OCI-LY7 (cell line): ENCODE measurements around the gene LIN7A. TPM values are rescaled to one million over a fixed set of nuclear protein-coding genes. Genes with fewer than 3 reads are reported as not detected.

ENCODE experiments used
- BruUV-seq: library from RNA; stranded (reverse); fragments of 400-500 nt; replicated peaks from 2 replicates; lab custom pipeline; 2021; lab: Mats Ljungman, UMichigan
- CTCF ChIA-PET: fragments of 300-600 bp; sonication (Branson Sonifier 250); formaldehyde crosslinking; loops from one replicate; lab custom pipeline; 2022; ENCODE audit warnings: antibody characterized with exemption; ENCODE audit not compliant: unreplicated experiment; lab: Charles Lee
- POLR2A ChIA-PET: fragments of 300-600 bp; sonication (Branson Sonifier 250); formaldehyde crosslinking; loops from one replicate; lab custom pipeline; 2022; ENCODE audit warnings: antibody characterized with exemption; lab: Charles Lee
- DNase-seq: peaks from one replicate; pipeline ENCODE4 v3.0.0-alpha.2; 2015; ENCODE audit warnings: low spot score
- H2AFZ ChIP-seq: fragments of 200-600 bp; sonication (generic), shearing (Covaris generic); 2 replicates; pipeline ENCODE4 v1.6.1; 2014; ENCODE audit warnings: mild to moderate bottlenecking, antibody characterized with exemption, low read length, moderate library complexity
- H3K27ac ChIP-seq: fragments of 200-600 bp; sonication (generic); 2 replicates; pipeline ENCODE4 v1.5.1; 2014; ENCODE audit warnings: mixed run types, low read depth, mild to moderate bottlenecking, moderate library complexity, low read length, inconsistent platforms; ENCODE audit not compliant: poor library complexity, severe bottlenecking
- H3K36me3 ChIP-seq: fragments of 200-600 bp; sonication (generic); 2 replicates; pipeline ENCODE4 v1.6.1; 2014; ENCODE audit warnings: mild to moderate bottlenecking, antibody characterized with exemption, low read length, moderate library complexity, mixed read lengths; ENCODE audit not compliant: insufficient read depth
- H3K4me1 ChIP-seq: fragments of 200-600 bp; sonication (generic); 2 replicates; pipeline ENCODE4 v1.5.1; 2014; ENCODE audit warnings: mild to moderate bottlenecking, low read length; ENCODE audit not compliant: insufficient read depth, poor library complexity, severe bottlenecking
- H3K4me2 ChIP-seq: fragments of 200-600 bp; sonication (generic); 2 replicates; pipeline ENCODE4 v1.6.1; 2014; ENCODE audit warnings: mild to moderate bottlenecking, low read length
- H3K4me3 ChIP-seq: fragments of 200-600 bp; sonication (generic); 2 replicates; pipeline ENCODE4 v1.5.1; 2014; ENCODE audit warnings: mild to moderate bottlenecking, low read depth, low read length; ENCODE audit not compliant: poor library complexity, severe bottlenecking
- H3K79me2 ChIP-seq: fragments of 200-600 bp; sonication (generic); 2 replicates; pipeline ENCODE4 v1.6.1; 2016; ENCODE audit warnings: low read depth, mild to moderate bottlenecking, low read length, moderate library complexity, mixed read lengths; ENCODE audit not compliant: insufficient read depth
- H3K9me2 ChIP-seq: fragments of 200-600 bp; sonication (generic); 2 replicates; pipeline ENCODE4 v1.6.1; 2016; ENCODE audit warnings: mild to moderate bottlenecking, low read length, mixed read lengths; ENCODE audit not compliant: insufficient read depth
- H3K9me3 ChIP-seq: fragments of 200-600 bp; sonication (generic); 2 replicates; pipeline ENCODE4 v1.6.1; 2014; ENCODE audit warnings: mild to moderate bottlenecking, mixed run types, low read length, mixed read lengths
- H4K20me1 ChIP-seq: fragments of 200-600 bp; sonication (generic); 2 replicates; pipeline ENCODE4 v1.6.1; 2014; ENCODE audit warnings: mild to moderate bottlenecking, antibody characterized with exemption, low read length, moderate library complexity, mixed read lengths; ENCODE audit not compliant: insufficient read depth
- CTCF ChIP-seq: fragments of 200-600 bp; sonication (generic); conservative IDR thresholded peaks from 2 replicates; pipeline ENCODE4 v1.5.1; 2014; ENCODE audit warnings: mild to moderate bottlenecking, antibody characterized with exemption, low read length, moderate library complexity, mixed read lengths
- EZH2phosphoT487 ChIP-seq: fragments of 200-600 bp; sonication (generic); IDR thresholded peaks from 2 replicates; pipeline ENCODE4 v1.6.1; 2018; ENCODE audit warnings: low read depth, borderline replicate concordance, mild to moderate bottlenecking, mixed run types, antibody characterized with exemption, low read length, moderate library complexity, mixed read lengths
- intact Hi-C: fragments of 100-400 bp; cut with micrococcal nuclease; formaldehyde crosslinking; loops from one replicate; pipeline ENCODE4 v1.10.0; 2022; ENCODE audit not compliant: unreplicated experiment
- total RNA-seq, 2 experiments: library from RNA; depleted of rRNA in 1 of 2; stranded (reverse); fragments of >200 nt in 1 of 2; shearing (Covaris generic) in 1 of 2; gene quantifications; 2 replicates each; pipeline ENCODE4 v1.2.3, GENCODE V29; 2014 to 2022

Gene LIN7A
- total RNA-seq, 2 experiments from 2014 or later = 0.61 TPM; not detected in 1

GRCh38 chr12:80802652-80803400, 134.9 kb downstream of the LIN7A start:
- H4K20me1 ChIP-seq = no peaks in the 10 kb centered on the region
- peak overlapping the region; percentile 20 for H3K4me2 ChIP-seq
- no peaks in the 10 kb centered on the region for H3K9me3 ChIP-seq
- H3K9me2 ChIP-seq = no peaks in the 10 kb centered on the region
- ChIA-PET POLR2A (interaction anchor here (1.9 to 3.3 kb wide), 2 partner anchors 14 to 19 kb away, joined by 8 to 20 read pairs; no protein-coding TSS in a partner anchor), CTCF (no interaction called here)
- DNase-seq = peak; percentile 45
- H3K36me3 ChIP-seq = no peaks in the 10 kb centered on the region
- no peak for TF ChIP-seq CTCF
- TF ChIP-seq EZH2phosphoT487 = no peak
- peaks cover 21% of the 10 kb centered on the region for H3K4me1 ChIP-seq
- H2AFZ ChIP-seq = no peak overlapping the region
- no peak overlapping the region for H3K4me3 ChIP-seq
- no peaks in the 10 kb centered on the region for H3K79me2 ChIP-seq
- intact Hi-C loops = loop anchor here (2.0 kb wide), 1 partner anchor 18 kb away; no protein-coding TSS in a partner anchor
- no TSS peak for BruUV-seq
- H3K27ac ChIP-seq = peak overlapping the region; percentile 36

DNA sequence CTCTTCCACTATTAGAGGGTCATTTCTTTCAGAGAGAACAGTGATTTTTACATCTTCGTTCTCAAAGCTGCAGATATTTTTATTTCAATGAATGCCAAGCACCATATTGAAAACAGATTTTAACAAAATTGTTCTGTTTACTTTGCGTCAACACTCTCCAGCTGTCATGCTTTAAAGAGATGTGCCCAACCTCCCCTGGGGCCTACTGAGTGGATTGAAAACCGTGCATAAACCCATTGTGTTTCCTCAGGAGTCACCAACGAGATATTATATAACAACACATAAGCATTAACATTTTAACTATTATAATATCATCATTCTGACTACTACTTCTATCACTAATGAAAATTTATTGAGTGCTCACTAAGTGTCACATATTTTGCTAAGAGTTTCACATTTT, 139.5 kb downstream of the LIN7A start:
- ChIA-PET POLR2A (interaction anchor here (1.8 kb wide), 1 partner anchor 10 kb away, joined by 5 read pairs; no protein-coding TSS in a partner anchor), CTCF (no interaction called here)
- Histone ChIP-seq H2AFZ (peak overlapping the region; percentile 14; the same call in 1 of the 2 replicates), H3K4me1 (peaks cover 17% of the 10 kb centered on the region), H3K36me3 (no peaks in the 10 kb centered on the region), H3K4me2 (no peak overlapping the region), H3K9me2 (no peaks in the 10 kb centered on the region), H4K20me1 (no peaks in the 10 kb centered on the region), H3K9me3 (0 out of 2 replicates have a peak, but pooled peaks cover 3% of the 10 kb centered on the region), H3K4me3 (no peak overlapping the region), H3K27ac (no peak overlapping the region), H3K79me2 (no peaks in the 10 kb centered on the region)
- intact Hi-C loops = no loop called here
- no TSS peak for BruUV-seq
- DNase-seq = no peak
- no peak for TF ChIP-seq CTCF
- no peak for TF ChIP-seq EZH2phosphoT487

- no peak overlapping the region for H3K4me3 ChIP-seq
- no peak overlapping the region for H3K4me2 ChIP-seq
- no peaks in the 10 kb centered on the region for H4K20me1 ChIP-seq
- BruUV-seq = no TSS peak
- ChIA-PET POLR2A (interaction anchor here (1.1 kb wide), 1 partner anchor 7 kb away, joined by 3 read pairs; no protein-coding TSS in a partner anchor), CTCF (no interaction called here)
- TF ChIP-seq EZH2phosphoT487 = no peak
- TF ChIP-seq CTCF = no peak
- peaks cover 5% of the 10 kb centered on the region for H3K4me1 ChIP-seq
- intact Hi-C loops = no loop called here
- no peaks in the 10 kb centered on the region for H3K79me2 ChIP-seq
- no peak for DNase-seq
- no peaks in the 10 kb centered on the region for H3K9me2 ChIP-seq
- no peaks in the 10 kb centered on the region for H3K36me3 ChIP-seq
- no peak overlapping the region for H3K27ac ChIP-seq
- H3K9me3 ChIP-seq = 0 out of 2 replicates have a peak, but pooled peaks cover 3% of the 10 kb centered on the region
- no peak overlapping the region for H2AFZ ChIP-seq
Observed at GRCh38 chr12:80794551-80794950, 143.2 kb downstream of the LIN7A start.
